Prostate gland (tissue), 2 donors: Measurements from ENCODE around the gene ACSS1.

Experiments
- POLR2AphosphoS5 ChIP-seq: sonication (generic); formaldehyde crosslinking; IDR thresholded peaks from one replicate; pipeline ENCODE4 v1.6.1; 2017; ENCODE audit warnings: antibody characterized with exemption
- TF ChIP-seq, protein P1 (sequence below), 4 experiments: fragments of 200-600 bp in 2 of 4; fragments of 450-650 bp in 2 of 4; sonication (generic) in 2 of 4; IDR thresholded peaks; 1 replicate in 3 of 4; 2 replicates in 1 of 4; pipeline ENCODE4 v1.5.1; 2016 to 2019; ENCODE audit warnings: antibody characterized with exemption in 4 of 4, mild to moderate bottlenecking in 2 of 4, moderate library complexity in 2 of 4

DNA sequence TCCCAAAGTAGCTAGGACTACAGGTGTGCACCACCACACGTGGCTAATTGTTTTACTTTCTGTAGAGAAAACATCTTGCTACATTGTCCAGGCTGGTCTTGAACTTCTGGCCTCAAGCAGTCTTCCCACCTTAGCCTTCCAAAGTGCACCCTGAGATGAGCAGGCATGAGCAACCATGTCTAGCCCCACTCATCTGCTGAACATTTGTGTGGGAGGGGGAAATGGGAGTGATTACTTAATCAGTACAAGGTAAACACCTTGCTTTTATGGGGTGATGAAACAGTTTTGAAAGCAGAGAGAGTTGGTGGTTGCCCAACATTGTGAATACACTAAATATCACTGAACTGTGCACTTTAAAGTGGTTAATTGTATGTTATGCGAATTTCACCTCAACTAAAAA, 70.7 kb downstream of the ACSS1 start:
- TF ChIP-seq POLR2AphosphoS5 = peak; percentile 25
- TF ChIP-seq, protein P1, sequence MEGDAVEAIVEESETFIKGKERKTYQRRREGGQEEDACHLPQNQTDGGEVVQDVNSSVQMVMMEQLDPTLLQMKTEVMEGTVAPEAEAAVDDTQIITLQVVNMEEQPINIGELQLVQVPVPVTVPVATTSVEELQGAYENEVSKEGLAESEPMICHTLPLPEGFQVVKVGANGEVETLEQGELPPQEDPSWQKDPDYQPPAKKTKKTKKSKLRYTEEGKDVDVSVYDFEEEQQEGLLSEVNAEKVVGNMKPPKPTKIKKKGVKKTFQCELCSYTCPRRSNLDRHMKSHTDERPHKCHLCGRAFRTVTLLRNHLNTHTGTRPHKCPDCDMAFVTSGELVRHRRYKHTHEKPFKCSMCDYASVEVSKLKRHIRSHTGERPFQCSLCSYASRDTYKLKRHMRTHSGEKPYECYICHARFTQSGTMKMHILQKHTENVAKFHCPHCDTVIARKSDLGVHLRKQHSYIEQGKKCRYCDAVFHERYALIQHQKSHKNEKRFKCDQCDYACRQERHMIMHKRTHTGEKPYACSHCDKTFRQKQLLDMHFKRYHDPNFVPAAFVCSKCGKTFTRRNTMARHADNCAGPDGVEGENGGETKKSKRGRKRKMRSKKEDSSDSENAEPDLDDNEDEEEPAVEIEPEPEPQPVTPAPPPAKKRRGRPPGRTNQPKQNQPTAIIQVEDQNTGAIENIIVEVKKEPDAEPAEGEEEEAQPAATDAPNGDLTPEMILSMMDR (IDR thresholded peaks at IDR 0.05) = no peak
